SK-N-SH treated with all-trans-retinoic acid at 6 μM for 48 hours (cell line): ENCODE results near the gene FARS2.

ENCODE experiments used
- ATAC-seq: fragments of 200-7000 bp; cut with Tn5 transposase; 3 replicates; pipeline ENCODE4 v1.9.1; 2020; ENCODE audit warnings: mild to moderate bottlenecking, moderate library complexity
- ARNTL ChIP-seq: fragments of 450-650 bp; formaldehyde crosslinking; IDR thresholded peaks from 2 replicates; pipeline ENCODE4 v1.5.0; 2020; ENCODE audit warnings: low read depth, mild to moderate bottlenecking, moderate library complexity, borderline replicate concordance
- ESRRG ChIP-seq: fragments of 250-450 bp; sonication (Bioruptor Pico); IDR thresholded peaks from 2 replicates; pipeline ENCODE4 v1.6.1; 2021; ENCODE audit warnings: mild to moderate bottlenecking
- GLIS3 ChIP-seq: fragments of 250-450 bp; sonication (Bioruptor Pico); IDR thresholded peaks from 2 replicates; pipeline ENCODE4 v1.5.0; 2020; ENCODE audit warnings: mild to moderate bottlenecking, moderate library complexity
- OSR1 ChIP-seq: fragments of 250-450 bp; sonication (Bioruptor Pico); IDR thresholded peaks from 2 replicates; pipeline ENCODE4 v1.8.0; 2022; ENCODE audit warnings: moderate library complexity, mild to moderate bottlenecking, inconsistent platforms
- RARB ChIP-seq: fragments of 250-450 bp; sonication (Bioruptor Pico); IDR thresholded peaks from 2 replicates; pipeline ENCODE4 v1.8.0; 2021; ENCODE audit warnings: mild to moderate bottlenecking, moderate library complexity
- SNAI2 ChIP-seq: fragments of 250-450 bp; sonication (Bioruptor Pico); IDR thresholded peaks from 2 replicates; pipeline ENCODE4 v1.5.0; 2020; ENCODE audit warnings: mild to moderate bottlenecking, moderate library complexity
- TCF4 ChIP-seq: fragments of 250-450 bp; sonication (Bioruptor Pico); IDR thresholded peaks from 2 replicates; pipeline ENCODE4 v1.8.0; 2021; ENCODE audit warnings: mild to moderate bottlenecking, moderate library complexity, borderline replicate concordance
- TOX ChIP-seq: fragments of 250-450 bp; sonication (Bioruptor Pico); IDR thresholded peaks from 2 replicates; pipeline ENCODE4 v1.8.0; 2021; ENCODE audit warnings: mild to moderate bottlenecking, moderate library complexity, borderline replicate concordance
- ZC3H10 ChIP-seq: fragments of 250-450 bp; sonication (Bioruptor Pico); IDR thresholded peaks from 2 replicates; pipeline ENCODE4 v1.5.1; 2021; ENCODE audit warnings: mild to moderate bottlenecking, moderate library complexity
- ZFP3 ChIP-seq: fragments of 250-450 bp; sonication (Bioruptor Pico); IDR thresholded peaks from 2 replicates; pipeline ENCODE4 v1.5.0; 2020; ENCODE audit warnings: mild to moderate bottlenecking, moderate library complexity
- ZFP30 ChIP-seq: fragments of 450-650 bp; formaldehyde crosslinking; IDR thresholded peaks from 2 replicates; pipeline ENCODE4 v1.5.0; 2022; ENCODE audit warnings: mild to moderate bottlenecking, moderate library complexity
- ZNF565 ChIP-seq: fragments of 450-650 bp; formaldehyde crosslinking; conservative IDR thresholded peaks from 2 replicates; pipeline ENCODE4 v1.5.0; 2020; ENCODE audit warnings: low read depth, mild to moderate bottlenecking, moderate library complexity
- ZNF70 ChIP-seq: fragments of 450-650 bp; formaldehyde crosslinking; IDR thresholded peaks from 2 replicates; pipeline ENCODE4 v1.5.0; 2020; ENCODE audit warnings: mild to moderate bottlenecking, moderate library complexity
- ZNF8 ChIP-seq: fragments of 450-650 bp; formaldehyde crosslinking; IDR thresholded peaks from 2 replicates; pipeline ENCODE4 v1.5.0; 2020; ENCODE audit warnings: mild to moderate bottlenecking, moderate library complexity
- TF ChIP-seq, protein P1 (sequence below): fragments of 250-450 bp; sonication (Bioruptor Pico); IDR thresholded peaks from 2 replicates; pipeline ENCODE4 v1.5.0; 2020; ENCODE audit warnings: mild to moderate bottlenecking, moderate library complexity
- TF ChIP-seq, protein P2 (sequence below): fragments of 250-450 bp; sonication (Bioruptor Pico); IDR thresholded peaks from 2 replicates; pipeline ENCODE4 v1.8.0; 2020; ENCODE audit warnings: mild to moderate bottlenecking, moderate library complexity, borderline replicate concordance
- TF ChIP-seq, protein P3 (sequence below): fragments of 250-450 bp; sonication (Bioruptor Pico); IDR thresholded peaks from 2 replicates; pipeline ENCODE4 v1.5.1; 2021; ENCODE audit warnings: mild to moderate bottlenecking, moderate library complexity
- TF ChIP-seq, protein P4 (sequence below): fragments of 250-450 bp; sonication (Bioruptor Pico); IDR thresholded peaks from 2 replicates; pipeline ENCODE4 v1.8.0; 2021; ENCODE audit warnings: low read depth, mild to moderate bottlenecking, moderate library complexity, borderline replicate concordance
- TF ChIP-seq, protein P5 (sequence below): fragments of 250-450 bp; sonication (Bioruptor Pico); IDR thresholded peaks from 2 replicates; pipeline ENCODE4 v1.5.1; 2020; ENCODE audit warnings: low read depth, mild to moderate bottlenecking, moderate library complexity

Gene FARS2

DNA sequence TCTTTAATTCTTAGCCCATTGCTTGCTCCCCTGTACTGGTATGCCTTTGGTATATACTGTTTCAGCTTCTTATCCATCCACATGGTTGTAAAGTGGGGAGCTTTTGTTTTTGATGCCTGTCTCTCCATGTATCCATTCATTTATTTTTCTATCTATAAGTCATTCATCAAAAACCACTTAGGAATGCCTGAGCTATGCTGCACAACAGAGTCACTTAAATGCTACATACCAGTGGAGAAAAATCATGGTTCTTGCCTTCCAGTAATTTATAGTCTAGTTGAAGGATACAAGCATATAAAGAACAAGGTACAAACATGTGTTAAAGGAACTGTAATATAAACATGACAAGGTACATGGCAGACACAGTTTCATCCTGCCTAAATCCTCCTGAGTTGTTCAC lies 398.2 kb downstream of the FARS2 start (continued):
- TF ChIP-seq TOX (CRISPR knock-in tag): no peak

DNA sequence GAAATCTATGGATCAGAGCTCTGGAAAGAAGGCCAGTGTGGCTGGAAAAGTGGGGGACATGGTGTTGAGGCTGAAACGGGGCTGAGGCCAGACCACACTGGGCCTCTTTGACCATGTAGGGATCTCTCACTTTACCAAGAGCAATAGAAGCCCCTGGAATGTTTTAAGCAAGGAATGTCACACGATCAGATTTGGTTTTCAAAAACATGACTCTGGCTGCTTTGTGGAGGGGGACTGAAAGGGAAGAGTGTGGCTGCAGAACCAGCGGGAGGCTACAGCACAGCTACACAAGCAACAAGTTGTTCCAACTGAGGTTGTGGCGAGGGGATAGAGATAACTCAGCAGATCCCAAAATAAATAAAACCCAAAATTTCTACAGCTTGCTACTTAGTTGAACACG lies 399.5 kb downstream of the FARS2 start:
- TF ChIP-seq ZNF565 (CRISPR knock-in tag): no peak
- TF ChIP-seq, protein P1, sequence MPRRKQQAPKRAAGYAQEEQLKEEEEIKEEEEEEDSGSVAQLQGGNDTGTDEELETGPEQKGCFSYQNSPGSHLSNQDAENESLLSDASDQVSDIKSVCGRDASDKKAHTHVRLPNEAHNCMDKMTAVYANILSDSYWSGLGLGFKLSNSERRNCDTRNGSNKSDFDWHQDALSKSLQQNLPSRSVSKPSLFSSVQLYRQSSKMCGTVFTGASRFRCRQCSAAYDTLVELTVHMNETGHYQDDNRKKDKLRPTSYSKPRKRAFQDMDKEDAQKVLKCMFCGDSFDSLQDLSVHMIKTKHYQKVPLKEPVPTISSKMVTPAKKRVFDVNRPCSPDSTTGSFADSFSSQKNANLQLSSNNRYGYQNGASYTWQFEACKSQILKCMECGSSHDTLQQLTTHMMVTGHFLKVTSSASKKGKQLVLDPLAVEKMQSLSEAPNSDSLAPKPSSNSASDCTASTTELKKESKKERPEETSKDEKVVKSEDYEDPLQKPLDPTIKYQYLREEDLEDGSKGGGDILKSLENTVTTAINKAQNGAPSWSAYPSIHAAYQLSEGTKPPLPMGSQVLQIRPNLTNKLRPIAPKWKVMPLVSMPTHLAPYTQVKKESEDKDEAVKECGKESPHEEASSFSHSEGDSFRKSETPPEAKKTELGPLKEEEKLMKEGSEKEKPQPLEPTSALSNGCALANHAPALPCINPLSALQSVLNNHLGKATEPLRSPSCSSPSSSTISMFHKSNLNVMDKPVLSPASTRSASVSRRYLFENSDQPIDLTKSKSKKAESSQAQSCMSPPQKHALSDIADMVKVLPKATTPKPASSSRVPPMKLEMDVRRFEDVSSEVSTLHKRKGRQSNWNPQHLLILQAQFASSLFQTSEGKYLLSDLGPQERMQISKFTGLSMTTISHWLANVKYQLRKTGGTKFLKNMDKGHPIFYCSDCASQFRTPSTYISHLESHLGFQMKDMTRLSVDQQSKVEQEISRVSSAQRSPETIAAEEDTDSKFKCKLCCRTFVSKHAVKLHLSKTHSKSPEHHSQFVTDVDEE (CRISPR knock-in tag): no peak
- TF ChIP-seq SNAI2 (CRISPR knock-in tag): no peak
- no peak for TF ChIP-seq ESRRG
- no peak for ATAC-seq

DNA sequence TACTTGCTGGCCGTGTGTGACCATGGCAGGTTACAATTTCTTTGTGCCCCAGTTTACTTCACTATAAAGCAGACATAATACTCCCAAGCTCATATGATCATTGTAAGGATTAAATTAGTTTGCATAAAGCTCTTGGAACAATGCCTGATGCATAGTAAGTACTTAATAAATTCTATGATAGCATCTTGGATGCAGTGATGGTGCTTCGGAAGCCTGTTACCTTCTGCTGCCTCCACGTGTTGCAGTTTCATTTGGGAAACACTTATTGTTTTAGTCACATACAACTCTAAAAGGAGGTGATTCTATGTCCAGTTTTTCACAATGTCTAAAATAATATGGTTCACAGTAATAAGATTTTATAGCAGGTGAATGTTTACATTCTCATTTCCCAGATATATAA lies 401.5 kb downstream of the FARS2 start:
- TF ChIP-seq OSR1 (CRISPR knock-in tag) (no peak), ZC3H10 (CRISPR knock-in tag) (no peak), ZFP30 (no peak), ZNF70 (CRISPR knock-in tag) (no peak), RARB (CRISPR knock-in tag) (no peak), ESRRG (no peak), ZNF565 (CRISPR knock-in tag) (no peak), GLIS3 (CRISPR knock-in tag) (no peak), TOX (CRISPR knock-in tag) (no peak), TCF4 (CRISPR knock-in tag) (no peak), ARNTL (no peak), ZNF8 (CRISPR knock-in tag) (no peak), ZFP3 (no peak)
- TF ChIP-seq, protein P2, sequence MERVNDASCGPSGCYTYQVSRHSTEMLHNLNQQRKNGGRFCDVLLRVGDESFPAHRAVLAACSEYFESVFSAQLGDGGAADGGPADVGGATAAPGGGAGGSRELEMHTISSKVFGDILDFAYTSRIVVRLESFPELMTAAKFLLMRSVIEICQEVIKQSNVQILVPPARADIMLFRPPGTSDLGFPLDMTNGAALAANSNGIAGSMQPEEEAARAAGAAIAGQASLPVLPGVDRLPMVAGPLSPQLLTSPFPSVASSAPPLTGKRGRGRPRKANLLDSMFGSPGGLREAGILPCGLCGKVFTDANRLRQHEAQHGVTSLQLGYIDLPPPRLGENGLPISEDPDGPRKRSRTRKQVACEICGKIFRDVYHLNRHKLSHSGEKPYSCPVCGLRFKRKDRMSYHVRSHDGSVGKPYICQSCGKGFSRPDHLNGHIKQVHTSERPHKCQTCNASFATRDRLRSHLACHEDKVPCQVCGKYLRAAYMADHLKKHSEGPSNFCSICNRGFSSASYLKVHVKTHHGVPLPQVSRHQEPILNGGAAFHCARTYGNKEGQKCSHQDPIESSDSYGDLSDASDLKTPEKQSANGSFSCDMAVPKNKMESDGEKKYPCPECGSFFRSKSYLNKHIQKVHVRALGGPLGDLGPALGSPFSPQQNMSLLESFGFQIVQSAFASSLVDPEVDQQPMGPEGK (CRISPR knock-in tag): no peak
- TF ChIP-seq, protein P3, sequence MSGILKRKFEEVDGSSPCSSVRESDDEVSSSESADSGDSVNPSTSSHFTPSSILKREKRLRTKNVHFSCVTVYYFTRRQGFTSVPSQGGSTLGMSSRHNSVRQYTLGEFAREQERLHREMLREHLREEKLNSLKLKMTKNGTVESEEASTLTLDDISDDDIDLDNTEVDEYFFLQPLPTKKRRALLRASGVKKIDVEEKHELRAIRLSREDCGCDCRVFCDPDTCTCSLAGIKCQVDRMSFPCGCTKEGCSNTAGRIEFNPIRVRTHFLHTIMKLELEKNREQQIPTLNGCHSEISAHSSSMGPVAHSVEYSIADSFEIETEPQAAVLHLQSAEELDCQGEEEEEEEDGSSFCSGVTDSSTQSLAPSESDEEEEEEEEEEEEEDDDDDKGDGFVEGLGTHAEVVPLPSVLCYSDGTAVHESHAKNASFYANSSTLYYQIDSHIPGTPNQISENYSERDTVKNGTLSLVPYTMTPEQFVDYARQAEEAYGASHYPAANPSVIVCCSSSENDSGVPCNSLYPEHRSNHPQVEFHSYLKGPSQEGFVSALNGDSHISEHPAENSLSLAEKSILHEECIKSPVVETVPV (CRISPR knock-in tag): no peak
- TF ChIP-seq, protein P4, sequence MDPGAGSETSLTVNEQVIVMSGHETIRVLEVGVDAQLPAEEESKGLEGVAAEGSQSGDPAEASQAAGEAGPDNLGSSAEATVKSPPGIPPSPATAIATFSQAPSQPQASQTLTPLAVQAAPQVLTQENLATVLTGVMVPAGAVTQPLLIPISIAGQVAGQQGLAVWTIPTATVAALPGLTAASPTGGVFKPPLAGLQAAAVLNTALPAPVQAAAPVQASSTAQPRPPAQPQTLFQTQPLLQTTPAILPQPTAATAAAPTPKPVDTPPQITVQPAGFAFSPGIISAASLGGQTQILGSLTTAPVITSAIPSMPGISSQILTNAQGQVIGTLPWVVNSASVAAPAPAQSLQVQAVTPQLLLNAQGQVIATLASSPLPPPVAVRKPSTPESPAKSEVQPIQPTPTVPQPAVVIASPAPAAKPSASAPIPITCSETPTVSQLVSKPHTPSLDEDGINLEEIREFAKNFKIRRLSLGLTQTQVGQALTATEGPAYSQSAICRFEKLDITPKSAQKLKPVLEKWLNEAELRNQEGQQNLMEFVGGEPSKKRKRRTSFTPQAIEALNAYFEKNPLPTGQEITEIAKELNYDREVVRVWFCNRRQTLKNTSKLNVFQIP (CRISPR knock-in tag): no peak
- TF ChIP-seq, protein P5, sequence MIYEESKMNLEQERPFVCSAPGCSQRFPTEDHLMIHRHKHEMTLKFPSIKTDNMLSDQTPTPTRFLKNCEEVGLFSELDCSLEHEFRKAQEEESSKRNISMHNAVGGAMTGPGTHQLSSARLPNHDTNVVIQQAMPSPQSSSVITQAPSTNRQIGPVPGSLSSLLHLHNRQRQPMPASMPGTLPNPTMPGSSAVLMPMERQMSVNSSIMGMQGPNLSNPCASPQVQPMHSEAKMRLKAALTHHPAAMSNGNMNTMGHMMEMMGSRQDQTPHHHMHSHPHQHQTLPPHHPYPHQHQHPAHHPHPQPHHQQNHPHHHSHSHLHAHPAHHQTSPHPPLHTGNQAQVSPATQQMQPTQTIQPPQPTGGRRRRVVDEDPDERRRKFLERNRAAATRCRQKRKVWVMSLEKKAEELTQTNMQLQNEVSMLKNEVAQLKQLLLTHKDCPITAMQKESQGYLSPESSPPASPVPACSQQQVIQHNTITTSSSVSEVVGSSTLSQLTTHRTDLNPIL (CRISPR knock-in tag): no peak
- TF ChIP-seq, protein P1 (CRISPR knock-in tag): no peak
- peak; percentile 47 for ATAC-seq
